OCI-LY1 (cell line): Measurements from ENCODE around the gene SOS1.

Experiments used
- H2AFZ ChIP-seq: fragments of 200-600 bp; sonication (generic), shearing (Covaris generic); 2 replicates; pipeline ENCODE4 v1.6.0; 2014; ENCODE audit warnings: antibody characterized with exemption, mild to moderate bottlenecking, low read length
- H3F3A ChIP-seq: fragments of 200-600 bp; sonication (generic), shearing (Covaris generic); 2 replicates; pipeline ENCODE4 v1.6.0; 2014; ENCODE audit warnings: mild to moderate bottlenecking, antibody characterized with exemption, low read length, moderate library complexity; ENCODE audit not compliant: insufficient read depth
- H3K27ac ChIP-seq: fragments of 200-600 bp; sonication (generic); 2 replicates; pipeline ENCODE4 v1.5.1; 2014; ENCODE audit warnings: low read length, mixed run types, mild to moderate bottlenecking, low read depth; ENCODE audit not compliant: poor library complexity, severe bottlenecking
- H3K27me3 ChIP-seq: fragments of 200-600 bp; sonication (generic); 2 replicates; pipeline ENCODE4 v1.6.0; 2014; ENCODE audit warnings: antibody characterized with exemption, mild to moderate bottlenecking, low read length, moderate library complexity; ENCODE audit not compliant: insufficient read depth
- H3K36me3 ChIP-seq: fragments of 200-600 bp; sonication (generic); 2 replicates; pipeline ENCODE4 v1.6.1; 2014; ENCODE audit warnings: mild to moderate bottlenecking, antibody characterized with exemption, low read length, moderate library complexity, mixed read lengths; ENCODE audit not compliant: insufficient read depth
- H3K4me1 ChIP-seq: fragments of 200-600 bp; sonication (generic); 2 replicates; pipeline ENCODE4 v1.5.1; 2014; ENCODE audit warnings: mild to moderate bottlenecking, low read length, moderate library complexity; ENCODE audit not compliant: insufficient read depth, severe bottlenecking
- H3K4me2 ChIP-seq: fragments of 200-600 bp; sonication (generic), shearing (Covaris generic); 2 replicates; pipeline ENCODE4 v1.6.1; 2014; ENCODE audit warnings: low read length
- H3K4me3 ChIP-seq: fragments of 200-600 bp; sonication (generic); 2 replicates; pipeline ENCODE4 v1.5.1; 2014; ENCODE audit warnings: low read length, low read depth, mild to moderate bottlenecking, mixed read lengths; ENCODE audit not compliant: poor library complexity, severe bottlenecking
- H3K79me2 ChIP-seq: fragments of 200-600 bp; shearing (Covaris generic); 2 replicates; pipeline ENCODE4 v1.6.1; 2016; ENCODE audit warnings: mixed run types, low read length, mixed read lengths; ENCODE audit not compliant: insufficient read depth
- H3K9ac ChIP-seq: fragments of 200-600 bp; sonication (generic), shearing (Covaris generic); 2 replicates; pipeline ENCODE4 v1.6.1; 2014; ENCODE audit warnings: mild to moderate bottlenecking, low read length, mixed read lengths
- H3K9me2 ChIP-seq: fragments of 200-600 bp; sonication (generic), shearing (Covaris generic); 2 replicates; pipeline ENCODE4 v1.6.1; 2014; ENCODE audit warnings: low read depth, mild to moderate bottlenecking, low read length, mixed read lengths
- H3K9me3 ChIP-seq: fragments of 200-600 bp; shearing (Covaris generic); 2 replicates; pipeline ENCODE4 v1.6.1; 2014; ENCODE audit warnings: low read length, mixed read lengths
- H4K20me1 ChIP-seq: fragments of 200-600 bp; sonication (generic), shearing (Covaris generic); 2 replicates; pipeline ENCODE4 v1.6.0; 2016; ENCODE audit warnings: mild to moderate bottlenecking, low read length; ENCODE audit not compliant: insufficient read depth
- EZH2 ChIP-seq: fragments of 200-600 bp; sonication (generic), shearing (Covaris generic); IDR thresholded peaks from 2 replicates; pipeline ENCODE4 v1.8.0; 2017; ENCODE audit warnings: borderline replicate concordance, mixed run types, mild to moderate bottlenecking, antibody characterized with exemption, low read length, moderate library complexity, mixed read lengths
- TF ChIP-seq, protein P1 (sequence below): fragments of 200-600 bp; sonication (generic), shearing (Covaris generic); IDR thresholded peaks from 2 replicates; pipeline ENCODE4 v1.5.1; 2017; ENCODE audit warnings: mild to moderate bottlenecking, antibody characterized with exemption, low read length, moderate library complexity, mixed read lengths

SOS1 gene

DNA sequence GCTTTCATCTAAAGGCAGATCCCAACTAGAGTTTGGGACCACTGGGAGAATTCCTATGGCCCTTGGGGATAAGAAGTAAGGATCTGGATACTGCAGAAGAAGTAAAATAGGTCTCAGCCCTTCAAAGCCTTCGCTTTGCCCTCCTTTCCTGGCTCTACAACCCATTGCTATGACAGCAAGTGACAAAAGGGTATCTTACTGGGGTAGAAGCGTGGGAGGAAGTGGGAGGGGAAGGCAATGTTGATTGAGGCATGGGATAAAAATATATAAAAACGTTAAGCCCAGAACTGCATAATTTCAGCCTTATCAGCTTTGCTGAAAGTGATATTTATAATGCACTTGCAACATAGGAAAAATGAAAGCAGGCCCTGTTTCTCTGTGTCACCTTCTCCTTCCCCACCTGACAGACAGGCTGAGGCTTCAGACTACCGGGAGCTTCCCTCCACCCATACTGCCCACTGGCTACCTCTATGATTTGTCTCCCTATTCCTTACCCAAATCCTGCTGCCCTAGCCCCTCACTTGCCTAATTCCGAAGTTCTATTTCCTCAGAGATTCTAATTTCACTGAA, 14.9 kb upstream of the SOS1 start:
- peak overlapping the region; percentile 76; the same call in 1 of the 2 replicates for H2AFZ ChIP-seq
- no peak for TF ChIP-seq EZH2
- no peaks in the 10 kb centered on the region for H3K9me2 ChIP-seq
- H3K4me1 ChIP-seq: peaks cover 14% of the 10 kb centered on the region
- no peaks in the 10 kb centered on the region for H3K79me2 ChIP-seq
- no peaks in the 10 kb centered on the region for H3K36me3 ChIP-seq
- no peaks in the 10 kb centered on the region for H3F3A ChIP-seq
- H3K27ac ChIP-seq: no peak overlapping the region
- peak overlapping the region; percentile 39 for H3K4me2 ChIP-seq
- no peaks in the 10 kb centered on the region for H3K27me3 ChIP-seq
- H3K9me3 ChIP-seq: no peaks in the 10 kb centered on the region
- H3K4me3 ChIP-seq: peak overlapping the region; percentile 3
- H4K20me1 ChIP-seq: no peaks in the 10 kb centered on the region
- no peak overlapping the region for H3K9ac ChIP-seq

DNA sequence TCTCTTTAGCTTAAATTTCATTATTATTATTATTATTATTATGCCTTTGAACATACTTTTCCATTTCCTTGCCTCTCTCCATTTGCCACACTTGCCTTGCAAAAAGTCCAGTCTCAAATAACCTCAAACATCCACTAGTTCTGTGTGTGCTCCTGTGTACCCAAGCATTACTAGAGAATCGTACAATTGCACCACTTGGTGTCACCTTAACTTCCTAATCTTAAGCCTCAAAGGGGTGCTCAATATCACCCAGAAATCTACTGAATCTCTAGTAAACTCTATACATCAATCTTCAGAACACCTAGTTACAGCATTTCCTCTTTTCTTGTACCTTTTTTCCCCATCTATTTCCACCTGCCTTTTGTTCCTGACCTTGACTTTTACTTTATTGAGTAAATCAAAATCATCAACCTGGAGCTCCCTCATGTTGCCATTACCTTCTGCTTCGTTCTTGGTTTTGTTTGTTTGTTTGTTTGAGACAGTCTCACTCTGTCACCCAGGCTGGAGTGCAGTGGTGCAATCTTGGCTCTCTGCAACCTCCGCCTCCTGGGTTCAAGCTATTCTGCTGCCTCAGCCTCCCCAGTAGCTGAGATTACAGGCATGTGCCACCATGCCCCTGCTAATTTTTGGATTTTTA, 12.5 kb upstream of the SOS1 start:
- H3K27me3 ChIP-seq: no peaks in the 10 kb centered on the region
- TF ChIP-seq, protein P1, sequence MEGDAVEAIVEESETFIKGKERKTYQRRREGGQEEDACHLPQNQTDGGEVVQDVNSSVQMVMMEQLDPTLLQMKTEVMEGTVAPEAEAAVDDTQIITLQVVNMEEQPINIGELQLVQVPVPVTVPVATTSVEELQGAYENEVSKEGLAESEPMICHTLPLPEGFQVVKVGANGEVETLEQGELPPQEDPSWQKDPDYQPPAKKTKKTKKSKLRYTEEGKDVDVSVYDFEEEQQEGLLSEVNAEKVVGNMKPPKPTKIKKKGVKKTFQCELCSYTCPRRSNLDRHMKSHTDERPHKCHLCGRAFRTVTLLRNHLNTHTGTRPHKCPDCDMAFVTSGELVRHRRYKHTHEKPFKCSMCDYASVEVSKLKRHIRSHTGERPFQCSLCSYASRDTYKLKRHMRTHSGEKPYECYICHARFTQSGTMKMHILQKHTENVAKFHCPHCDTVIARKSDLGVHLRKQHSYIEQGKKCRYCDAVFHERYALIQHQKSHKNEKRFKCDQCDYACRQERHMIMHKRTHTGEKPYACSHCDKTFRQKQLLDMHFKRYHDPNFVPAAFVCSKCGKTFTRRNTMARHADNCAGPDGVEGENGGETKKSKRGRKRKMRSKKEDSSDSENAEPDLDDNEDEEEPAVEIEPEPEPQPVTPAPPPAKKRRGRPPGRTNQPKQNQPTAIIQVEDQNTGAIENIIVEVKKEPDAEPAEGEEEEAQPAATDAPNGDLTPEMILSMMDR: no peak
- H3K4me2 ChIP-seq: no peak overlapping the region
- H4K20me1 ChIP-seq: no peaks in the 10 kb centered on the region
- no peaks in the 10 kb centered on the region for H3F3A ChIP-seq
- no peaks in the 10 kb centered on the region for H3K9me2 ChIP-seq
- no peaks in the 10 kb centered on the region for H3K36me3 ChIP-seq
- no peak overlapping the region for H2AFZ ChIP-seq
- H3K9me3 ChIP-seq: no peaks in the 10 kb centered on the region
- no peaks in the 10 kb centered on the region for H3K79me2 ChIP-seq
- peaks cover 14% of the 10 kb centered on the region for H3K4me1 ChIP-seq
- H3K27ac ChIP-seq: no peak overlapping the region
- no peak overlapping the region for H3K9ac ChIP-seq
- no peak overlapping the region for H3K4me3 ChIP-seq

DNA sequence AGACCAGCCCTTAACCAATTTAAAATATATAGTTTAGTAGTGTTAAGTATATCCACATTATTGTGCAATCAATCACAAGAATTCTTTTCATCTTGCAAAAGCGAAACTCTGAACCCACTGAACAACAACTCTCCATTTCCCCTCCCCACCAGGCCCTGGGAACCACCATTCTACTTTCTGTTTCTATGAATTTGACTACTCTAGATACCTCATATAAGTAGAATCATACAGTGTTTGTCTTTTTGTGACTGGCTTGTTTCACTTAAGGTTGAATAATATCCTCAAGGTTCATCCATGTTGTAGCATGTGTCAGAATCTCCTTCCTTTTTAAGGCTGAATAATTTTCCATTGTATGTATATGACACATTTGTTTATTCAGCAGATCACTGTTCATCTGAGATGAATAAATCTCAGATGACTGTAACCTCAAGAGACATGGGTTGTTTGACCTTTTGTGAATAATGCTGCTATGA, 8.1 kb upstream of the SOS1 start:
- peaks cover 37% of the 10 kb centered on the region for H3K4me1 ChIP-seq
- H3F3A ChIP-seq: no peaks in the 10 kb centered on the region
- no peaks in the 10 kb centered on the region for H3K27me3 ChIP-seq
- no peak overlapping the region for H3K4me2 ChIP-seq
- no peaks in the 10 kb centered on the region for H3K9me3 ChIP-seq
- H3K9me2 ChIP-seq: no peaks in the 10 kb centered on the region
- no peaks in the 10 kb centered on the region for H4K20me1 ChIP-seq
- H3K79me2 ChIP-seq: no peaks in the 10 kb centered on the region
- no peak overlapping the region for H2AFZ ChIP-seq
- H3K36me3 ChIP-seq: no peaks in the 10 kb centered on the region
- no peak for TF ChIP-seq EZH2
- TF ChIP-seq, protein P1: no peak
- H3K27ac ChIP-seq: peak overlapping the region; percentile 74
- H3K4me3 ChIP-seq: no peak overlapping the region
- H3K9ac ChIP-seq: no peak overlapping the region
